GM23248 (cell line): ENCODE measurements around the gene TTC28.

Experiments
- EZH2 ChIP-seq: fragments of 200-600 bp; sonication (generic); IDR thresholded peaks from 2 replicates; pipeline ENCODE4 v1.6.1; 2018; ENCODE audit warnings: antibody characterized with exemption, mild to moderate bottlenecking; ENCODE audit not compliant: insufficient read depth, poor library complexity, severe bottlenecking
- EZH2phosphoT487 ChIP-seq: fragments of 200-600 bp; sonication (generic); IDR thresholded peaks from 2 replicates; pipeline ENCODE4 v1.6.1; 2018; ENCODE audit warnings: antibody characterized with exemption, moderate library complexity, mild to moderate bottlenecking, low read depth; ENCODE audit not compliant: insufficient read depth

DNA sequence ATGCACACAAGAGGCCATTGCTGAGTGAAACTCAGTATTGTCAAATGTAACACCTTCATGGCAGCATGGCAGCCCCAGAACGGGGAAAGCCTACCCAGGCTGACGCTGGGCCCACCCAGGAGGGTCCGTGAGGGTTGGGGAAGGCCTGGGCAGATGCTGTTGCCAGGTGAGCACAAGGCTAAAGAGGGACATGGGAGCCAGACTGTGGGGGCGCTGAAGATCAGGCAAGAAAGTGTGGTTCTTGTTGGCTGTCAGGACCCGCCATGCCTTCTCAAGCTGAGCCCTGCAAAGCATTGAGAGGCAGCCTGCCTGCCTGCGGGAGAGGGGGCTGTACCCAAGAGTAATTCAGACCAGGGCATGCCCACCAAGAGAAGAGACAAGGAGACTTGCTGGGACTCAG is 675.6 kb downstream of the TTC28 start:
- TF ChIP-seq EZH2 (no peak), EZH2phosphoT487 (no peak)
